ENCODE results near the gene ZNF705A.
A peak's percentile ranks its signal among the peaks of the same experiment; 100 is the strongest.
"Not testable (repeated sequence)": the region's sequence is repeated elsewhere in the genome, so short reads cannot be mapped to it uniquely, and the experiment has no call there.

Gene ZNF705A

GRCh38 chr12:8179989-8180585 is 23.3 kb downstream of the ZNF705A start:
- peak; percentile 46 for DNase-seq (ENCODE audit: low read depth)

GRCh38 chr12:8181271-8181670 is 24.5 kb downstream of the ZNF705A start:
- H3K4me3 ChIP-seq (ENCODE audit: control insufficient read depth, low read depth, low read length); DNase-seq (ENCODE audit: low read depth): not testable (repeated sequence)

More at GRCh38 chr12:8179989-8180585, 23.3 kb downstream of the ZNF705A start:
- TF ChIP-seq CTCF (IDR thresholded peaks at IDR 0.05; ENCODE audit: control insufficient read depth, insufficient read depth, low read depth, low read length, missing control alignments), result peak; percentile 68
- H3K4me3 ChIP-seq (ENCODE audit: control insufficient read depth, low read depth, low read length), result peak overlapping the region; percentile 62

GRCh38 chr12:8182923-8183322 is 26.1 kb downstream of the ZNF705A start:
- DNase-seq (ENCODE audit: low read depth); H3K4me3 ChIP-seq (ENCODE audit: control insufficient read depth, low read depth, low read length): not testable (repeated sequence)

GRCh38 chr12:8183346-8183745 is 26.5 kb downstream of the ZNF705A start:
- DNase-seq (ENCODE audit: low read depth); H3K4me3 ChIP-seq (ENCODE audit: control insufficient read depth, low read depth, low read length): not testable (repeated sequence)

GRCh38 chr12:8184206-8184605 is 27.4 kb downstream of the ZNF705A start:
- not testable (repeated sequence) for H3K4me3 ChIP-seq (ENCODE audit: control insufficient read depth, low read depth, low read length); DNase-seq (ENCODE audit: low read depth)

GRCh38 chr12:8188088-8188487 is 31.3 kb downstream of the ZNF705A start:
- DNase-seq (ENCODE audit: low read depth); H3K4me3 ChIP-seq (ENCODE audit: control insufficient read depth, low read depth, low read length): not testable (repeated sequence)

GRCh38 chr12:8197685-8198308 is 41.0 kb downstream of the ZNF705A start:
- H3K4me3 ChIP-seq (ENCODE audit: control insufficient read depth, low read depth, low read length), result not testable (repeated sequence)
- DNase-seq (ENCODE audit: low read depth), result peak; percentile 75

- DNase-seq (ENCODE audit: low read depth); H3K4me3 ChIP-seq (ENCODE audit: control insufficient read depth, low read depth, low read length): not testable (repeated sequence)
These were observed 62.0 kb downstream of the ZNF705A start for GRCh38 chr12:8218711-8219382.

GRCh38 chr12:8221375-8221774 is 64.6 kb downstream of the ZNF705A start:
- H3K4me3 ChIP-seq (ENCODE audit: control insufficient read depth, low read depth, low read length); DNase-seq (ENCODE audit: low read depth): not testable (repeated sequence)

GRCh38 chr12:8221844-8222243 is 65.0 kb downstream of the ZNF705A start:
- not testable (repeated sequence) for DNase-seq (ENCODE audit: low read depth); H3K4me3 ChIP-seq (ENCODE audit: control insufficient read depth, low read depth, low read length)

GRCh38 chr12:8222303-8222702 is 65.5 kb downstream of the ZNF705A start:
- not testable (repeated sequence) for H3K4me3 ChIP-seq (ENCODE audit: control insufficient read depth, low read depth, low read length); DNase-seq (ENCODE audit: low read depth)

- DNase-seq (ENCODE audit: low read depth); H3K4me3 ChIP-seq (ENCODE audit: control insufficient read depth, low read depth, low read length): not testable (repeated sequence)
These were observed 66.8 kb downstream of the ZNF705A start for GRCh38 chr12:8223646-8224045.

- not testable (repeated sequence) for DNase-seq (ENCODE audit: low read depth); H3K4me3 ChIP-seq (ENCODE audit: control insufficient read depth, low read depth, low read length)
These were observed 68.0 kb downstream of the ZNF705A start for GRCh38 chr12:8224782-8225181.
